Hepatocyte (in vitro differentiated cells): ENCODE results near the gene SLC25A38.
"Not testable (repeated sequence)": the region's sequence is repeated elsewhere in the genome, so short reads cannot be mapped to it uniquely, and the experiment has no call there.

Experiments used
- EZH2phosphoT487 ChIP-seq: fragments of 200-600 bp; sonication (generic); IDR thresholded peaks from one replicate; pipeline ENCODE4 v1.6.1; 2018; ENCODE audit warnings: antibody characterized with exemption, mild to moderate bottlenecking, low read depth, moderate library complexity; ENCODE audit not compliant: unreplicated experiment, severe bottlenecking
- TF ChIP-seq, protein P1 (sequence below): fragments of 200-600 bp; sonication (generic); IDR thresholded peaks from 2 replicates; pipeline ENCODE4 v1.5.1; 2016; ENCODE audit warnings: antibody characterized with exemption, mild to moderate bottlenecking; ENCODE audit not compliant: poor library complexity

DNA sequence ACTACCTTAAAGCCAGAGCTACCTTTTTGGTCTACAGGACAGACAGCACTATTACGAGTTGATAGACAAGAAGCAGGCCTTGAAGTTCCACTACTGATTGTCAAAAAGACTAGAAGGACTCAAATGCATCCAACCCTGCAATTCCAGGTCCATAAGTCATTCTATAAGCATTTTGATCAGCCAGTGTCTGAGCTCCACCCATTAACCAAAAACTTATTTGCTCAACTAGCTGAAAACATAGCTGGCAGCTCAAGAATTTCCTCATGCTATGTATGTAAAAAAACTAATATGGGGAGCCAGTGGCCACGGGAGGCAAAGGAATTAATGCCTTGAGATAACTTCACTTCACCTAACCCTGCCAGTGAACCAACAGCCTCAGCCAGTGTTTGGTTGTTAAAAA lies 32.0 kb upstream of the SLC25A38 start:
- TF ChIP-seq, protein P1, sequence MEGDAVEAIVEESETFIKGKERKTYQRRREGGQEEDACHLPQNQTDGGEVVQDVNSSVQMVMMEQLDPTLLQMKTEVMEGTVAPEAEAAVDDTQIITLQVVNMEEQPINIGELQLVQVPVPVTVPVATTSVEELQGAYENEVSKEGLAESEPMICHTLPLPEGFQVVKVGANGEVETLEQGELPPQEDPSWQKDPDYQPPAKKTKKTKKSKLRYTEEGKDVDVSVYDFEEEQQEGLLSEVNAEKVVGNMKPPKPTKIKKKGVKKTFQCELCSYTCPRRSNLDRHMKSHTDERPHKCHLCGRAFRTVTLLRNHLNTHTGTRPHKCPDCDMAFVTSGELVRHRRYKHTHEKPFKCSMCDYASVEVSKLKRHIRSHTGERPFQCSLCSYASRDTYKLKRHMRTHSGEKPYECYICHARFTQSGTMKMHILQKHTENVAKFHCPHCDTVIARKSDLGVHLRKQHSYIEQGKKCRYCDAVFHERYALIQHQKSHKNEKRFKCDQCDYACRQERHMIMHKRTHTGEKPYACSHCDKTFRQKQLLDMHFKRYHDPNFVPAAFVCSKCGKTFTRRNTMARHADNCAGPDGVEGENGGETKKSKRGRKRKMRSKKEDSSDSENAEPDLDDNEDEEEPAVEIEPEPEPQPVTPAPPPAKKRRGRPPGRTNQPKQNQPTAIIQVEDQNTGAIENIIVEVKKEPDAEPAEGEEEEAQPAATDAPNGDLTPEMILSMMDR: not testable (repeated sequence)
- TF ChIP-seq EZH2phosphoT487: not testable (repeated sequence)
